Panc1 (cell line): ENCODE data around the gene NEUROG2.

ENCODE experiments used
- CTCF ChIP-seq: fragments of 450-650 bp; IDR thresholded peaks from 2 replicates; pipeline ENCODE4 v1.5.1; 2017; ENCODE audit warnings: mild to moderate bottlenecking
- POLR2AphosphoS5 ChIP-seq: IDR thresholded peaks from 2 replicates; pipeline ENCODE4 v1.6.1; 2012; ENCODE audit warnings: mild to moderate bottlenecking, low read depth, low read length, moderate library complexity

- TF ChIP-seq CTCF (no peak), POLR2AphosphoS5 (no peak)
Measured at GRCh38 chr4:112531146-112531545, 15.2 kb upstream of the NEUROG2 start.
